UCSD-AML1 (cell line): Measurements from ENCODE around the gene PLA2G4C.

Experiments used
- DNase-seq: peaks from one replicate; lab custom pipeline; 2025; ENCODE audit not compliant: unreplicated experiment; lab: John Stamatoyannopoulos, UW

Gene PLA2G4C

DNA sequence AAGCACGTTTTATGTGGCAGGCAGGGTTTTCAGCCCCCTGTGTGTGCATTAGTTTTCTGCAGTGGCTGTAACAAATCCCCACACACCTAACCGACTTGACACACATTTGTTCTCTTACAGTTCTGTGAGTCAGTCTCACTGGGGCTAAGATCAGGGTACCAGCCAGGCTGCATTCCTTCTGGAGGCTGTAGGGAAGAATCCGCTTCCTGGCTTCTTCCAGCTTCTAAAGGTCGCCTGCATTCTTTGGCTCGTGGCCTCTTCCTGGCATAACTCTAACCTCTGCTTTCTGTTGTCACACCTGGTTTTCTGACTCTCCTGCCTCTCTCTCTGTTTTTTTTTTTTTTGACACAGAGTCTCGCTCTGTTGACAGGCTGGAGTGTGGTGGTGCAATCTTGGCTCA, 109.8 kb downstream of the PLA2G4C start:
- no peak for DNase-seq

DNA sequence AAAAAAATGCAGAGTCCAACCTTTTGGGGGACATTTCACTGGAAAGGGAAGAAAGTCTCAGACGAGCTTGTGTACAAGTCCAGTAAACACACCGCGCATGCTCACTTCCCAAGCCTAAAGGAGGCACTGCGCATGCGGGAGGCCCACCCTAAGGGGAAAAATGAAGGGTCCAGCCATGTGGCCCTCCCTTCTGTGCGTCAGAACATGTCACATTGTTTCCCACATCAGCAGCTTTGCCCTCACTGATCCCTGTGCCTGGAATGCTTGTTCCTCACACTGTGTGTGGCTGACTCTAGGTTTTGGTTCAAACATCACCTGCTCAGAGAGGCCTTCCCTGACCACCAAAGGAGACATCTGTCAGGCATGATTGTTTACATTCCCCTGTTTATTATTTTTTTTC, 111.8 kb downstream of the PLA2G4C start:
- no peak for DNase-seq
